Left lung (tissue), 10 donors: ENCODE measurements around the gene OBI1. TPM values are rescaled to one million over a fixed set of nuclear protein-coding genes. Genes with fewer than 3 reads are reported as not detected.
"Not testable (repeated sequence)": the region's sequence is repeated elsewhere in the genome, so short reads cannot be mapped to it uniquely, and the experiment has no call there.

Source experiments
- ATAC-seq: fragments of 200-7000 bp; cut with Tn5 transposase; one replicate; pipeline ENCODE4 v1.9.1; 2020; ENCODE audit warnings: moderate library complexity
- DNase-seq, 4 donors: peaks; one replicate each; pipeline ENCODE4 v3.0.0-alpha.2; 2013 to 2020
- H3K27ac ChIP-seq, 2 donors: fragments of 200-600 bp; sonication (generic) in 1 of 2; one replicate each; pipeline versions ENCODE4 v1.5.0 to v1.8.0; 2020 to 2021
- H3K27me3 ChIP-seq, 2 donors: fragments of 200-600 bp; sonication (generic) in 1 of 2; one replicate each; pipeline versions ENCODE4 v1.5.0 to v1.8.0; 2020 to 2021
- H3K36me3 ChIP-seq, 2 donors: fragments of 200-600 bp; sonication (generic) in 1 of 2; one replicate each; pipeline versions ENCODE4 v1.5.0 to v1.8.0; 2020 to 2021
- H3K4me1 ChIP-seq, 2 donors: fragments of 200-600 bp; one replicate each; pipeline ENCODE4 v1.8.0; 2021
- H3K4me3 ChIP-seq, 2 donors: fragments of 200-600 bp; sonication (generic) in 1 of 2; one replicate each; pipeline versions ENCODE4 v1.5.0 to v1.8.0; 2020 to 2021; ENCODE audit warnings: mild to moderate bottlenecking in 1 of 2
- H3K9me3 ChIP-seq, 2 donors: fragments of 200-600 bp; sonication (generic) in 1 of 2; one replicate each; pipeline versions ENCODE4 v1.5.0 to v1.8.0; 2020 to 2021
- intact Hi-C, 2 donors: fragments of 100-400 bp; cut with DNase I; formaldehyde crosslinking; loops; one replicate each; pipeline versions ENCODE4 v1.11.2 to v1.14.2; 2022
- polyA plus RNA-seq, 6 donors: library from polyadenylated mRNA; unstranded; fragments of 120-200 nt; gene quantifications; one replicate each; pipeline ENCODE4 v1.2.1, GENCODE V29; 2013; ENCODE audit not compliant: insufficient read length in 6 of 6
- total RNA-seq, 2 donors: library from RNA; stranded (reverse); fragmentation: NEBNext Ultra II Directional; extraction: Animal tissue kit (Norgen Biotek cat#: 25700); gene quantifications; one replicate each; pipeline ENCODE4 v1.2.1, GENCODE V29; 2021
- TF ChIP-seq, protein P1 (sequence below), 2 donors: fragments of 200-600 bp; sonication (generic) in 1 of 2; IDR thresholded peaks; one replicate each; pipeline versions ENCODE4 v1.5.0 to v1.8.0; 2021; ENCODE audit warnings: antibody characterized with exemption in 2 of 2
- donor health status: DM: no; HTN: yes; CAD: no.
- donor health status: DM: no; HTN: no; CAD: no.

The OBI1 gene
- total and polyA plus RNA-seq, 8 donors, result 7.1 to 22.7 (median 20.3) TPM

DNA sequence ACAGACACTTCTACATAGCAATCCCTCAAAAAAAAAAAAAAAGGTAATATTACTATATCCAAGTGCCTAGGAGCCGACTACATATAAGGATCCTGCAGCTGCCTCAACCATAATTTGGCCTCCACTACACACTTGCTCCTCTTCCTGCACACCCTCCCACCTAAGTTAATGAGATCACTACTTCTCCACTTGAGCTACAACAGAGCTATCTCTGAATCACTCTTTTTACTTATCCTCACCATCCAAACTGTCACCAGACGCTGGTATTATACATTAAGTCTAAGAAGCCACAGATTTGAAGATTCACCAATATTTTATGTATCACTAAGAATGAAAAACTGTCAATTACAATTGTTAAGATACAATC lies 8.3 kb downstream of the OBI1 start:
- H3K4me1 ChIP-seq, result peaks cover 0 to 33% of the 10 kb centered on the region in 2 donors
- no peaks in the 10 kb centered on the region for H3K9me3 ChIP-seq
- TF ChIP-seq, protein P1, sequence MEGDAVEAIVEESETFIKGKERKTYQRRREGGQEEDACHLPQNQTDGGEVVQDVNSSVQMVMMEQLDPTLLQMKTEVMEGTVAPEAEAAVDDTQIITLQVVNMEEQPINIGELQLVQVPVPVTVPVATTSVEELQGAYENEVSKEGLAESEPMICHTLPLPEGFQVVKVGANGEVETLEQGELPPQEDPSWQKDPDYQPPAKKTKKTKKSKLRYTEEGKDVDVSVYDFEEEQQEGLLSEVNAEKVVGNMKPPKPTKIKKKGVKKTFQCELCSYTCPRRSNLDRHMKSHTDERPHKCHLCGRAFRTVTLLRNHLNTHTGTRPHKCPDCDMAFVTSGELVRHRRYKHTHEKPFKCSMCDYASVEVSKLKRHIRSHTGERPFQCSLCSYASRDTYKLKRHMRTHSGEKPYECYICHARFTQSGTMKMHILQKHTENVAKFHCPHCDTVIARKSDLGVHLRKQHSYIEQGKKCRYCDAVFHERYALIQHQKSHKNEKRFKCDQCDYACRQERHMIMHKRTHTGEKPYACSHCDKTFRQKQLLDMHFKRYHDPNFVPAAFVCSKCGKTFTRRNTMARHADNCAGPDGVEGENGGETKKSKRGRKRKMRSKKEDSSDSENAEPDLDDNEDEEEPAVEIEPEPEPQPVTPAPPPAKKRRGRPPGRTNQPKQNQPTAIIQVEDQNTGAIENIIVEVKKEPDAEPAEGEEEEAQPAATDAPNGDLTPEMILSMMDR (IDR thresholded peaks at IDR 0.05), result no peak
- no peak overlapping the region for H3K4me3 ChIP-seq
- no peak overlapping the region for H3K27ac ChIP-seq
- no peak for DNase-seq
- no peaks in the 10 kb centered on the region for H3K36me3 ChIP-seq
- no peaks in the 10 kb centered on the region for H3K27me3 ChIP-seq
- intact Hi-C loops, result no loop called here
- no peak for ATAC-seq

DNA sequence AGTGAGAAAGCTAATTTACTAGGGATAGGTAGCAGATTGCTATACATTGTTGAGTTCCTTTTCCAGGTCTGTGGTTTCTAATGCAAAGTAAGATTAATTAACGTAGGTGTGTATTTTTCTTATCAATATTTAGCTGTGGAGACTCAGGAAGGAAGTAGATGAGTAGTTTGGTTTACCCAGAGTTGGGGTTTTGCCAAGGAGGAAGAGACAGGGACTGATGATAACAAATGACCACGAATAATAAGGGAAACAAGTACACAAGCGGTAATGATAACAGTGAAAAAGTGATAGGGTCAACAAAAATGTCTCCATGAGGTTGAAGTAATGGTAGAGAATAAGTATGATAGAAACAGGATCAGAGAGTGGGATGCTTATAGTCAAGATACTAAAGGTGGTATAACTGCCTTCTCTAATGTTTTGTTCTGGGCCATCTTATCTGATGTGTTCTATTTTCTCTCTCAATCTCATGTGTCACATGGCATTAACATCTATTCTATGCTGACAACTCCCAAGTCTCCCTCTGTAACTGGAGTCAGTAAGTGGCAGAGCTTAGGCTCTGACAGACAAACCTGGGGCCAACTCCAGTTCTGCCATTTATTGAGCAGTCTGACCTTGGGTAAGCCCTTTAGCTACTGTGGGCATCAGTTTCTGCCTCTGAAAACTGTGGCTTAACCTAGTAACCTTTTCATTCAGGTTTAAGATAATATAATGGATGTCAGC lies 8.8 kb downstream of the OBI1 start:
- H3K27ac ChIP-seq, result no peak overlapping the region
- peaks cover 0 to 30% of the 10 kb centered on the region in 2 donors for H3K4me1 ChIP-seq
- H3K36me3 ChIP-seq, result no peaks in the 10 kb centered on the region
- ATAC-seq (no peak), DNase-seq (no peak)
- TF ChIP-seq, protein P1 (IDR thresholded peaks at IDR 0.05), result no peak
- intact Hi-C loops, result no loop called here
- no peaks in the 10 kb centered on the region for H3K27me3 ChIP-seq
- H3K4me3 ChIP-seq, result no peak overlapping the region
- no peaks in the 10 kb centered on the region for H3K9me3 ChIP-seq

- ATAC-seq, H3K4me3 ChIP-seq, H3K9me3 ChIP-seq, H3K36me3 ChIP-seq, DNase-seq, H3K27ac ChIP-seq, intact Hi-C loops, H3K27me3 ChIP-seq: not testable (repeated sequence)
- peaks cover 0 to 25% of the 10 kb centered on the region in 2 donors for H3K4me1 ChIP-seq
Observed at GRCh38 chr13:78647109-78647678, 11.8 kb downstream of the OBI1 start.

- no peak for ATAC-seq
- Histone ChIP-seq H3K27me3 (no peaks in the 10 kb centered on the region), H3K4me1 (no peaks in the 10 kb centered on the region), H3K4me3 (no peak overlapping the region), H3K9me3 (no peaks in the 10 kb centered on the region), H3K36me3 (peaks cover 0 to 88% of the 10 kb centered on the region in 2 donors), H3K27ac (no peak overlapping the region)
- intact Hi-C loops, result no loop called here
- TF ChIP-seq, protein P1 (IDR thresholded peaks at IDR 0.05), result no peak
- DNase-seq, result no peak
Observed at GRCh38 chr13:78638216-78638615, 20.7 kb downstream of the OBI1 start.

GRCh38 chr13:78636495-78636894 lies 22.5 kb downstream of the OBI1 start:
- Histone ChIP-seq H3K36me3 (peaks cover 0 to 89% of the 10 kb centered on the region in 2 donors), H3K4me3 (no peak overlapping the region), H3K27me3 (no peaks in the 10 kb centered on the region), H3K9me3 (no peaks in the 10 kb centered on the region), H3K27ac (no peak overlapping the region), H3K4me1 (no peaks in the 10 kb centered on the region)
- DNase-seq (no peak), ATAC-seq (no peak)
- intact Hi-C loops, result no loop called here
- TF ChIP-seq, protein P1 (IDR thresholded peaks at IDR 0.05), result no peak
